Measurements from ENCODE around the gene ASS1. TPM values are rescaled to one million over a fixed set of nuclear protein-coding genes. Genes with fewer than 3 reads are reported as not detected.

ASS1 gene
- total RNA-seq, 1 experiment from 2014 or later = 5.8 TPM

- Histone ChIP-seq H3K9me3 (ENCODE audit: low read depth, low read length, poor library complexity, severe bottlenecking) (no peaks in the 10 kb centered on the region), H3K4me3 (ENCODE audit: low read depth, low read length, poor library complexity, severe bottlenecking) (no peak overlapping the region), H3K27me3 (replicated peaks; ENCODE audit: insufficient read depth, low read depth, low read length, poor library complexity) (peaks cover 14% of the 10 kb centered on the region), H3K27ac (ENCODE audit: low read depth, low read length, poor library complexity, severe bottlenecking) (no peak overlapping the region), H3K36me3 (ENCODE audit: insufficient read depth, low read length, poor library complexity, severe bottlenecking) (no peaks in the 10 kb centered on the region), H3K4me1 (ENCODE audit: insufficient read depth, low read length, poor library complexity, severe bottlenecking) (no peaks in the 10 kb centered on the region)
- DNase-seq (ENCODE audit: low spot score) = no peak
- BruUV-seq (replicated peaks) = no TSS peak
- CTCF ChIA-PET = no interaction called here
- TF ChIP-seq EZH2 (IDR thresholded peaks at IDR 0.05; ENCODE audit: borderline replicate concordance, low read depth, low read length, poor library complexity, severe bottlenecking) = no peak
- TF ChIP-seq CTCF (conservative IDR thresholded peaks at IDR 0.05; ENCODE audit: low read depth, low read length) = no peak
- intact Hi-C loops (cut with micrococcal nuclease; ENCODE audit: unreplicated experiment) = no loop called here
- POLR2A ChIA-PET (ENCODE audit: low non-redundant PET) = no interaction called here
Observed at GRCh38 chr9:130544364-130544763, 99.6 kb downstream of the ASS1 start.

GRCh38 chr9:130548103-130548502 is 103.3 kb downstream of the ASS1 start:
- CTCF ChIA-PET = no interaction called here
- H3K27me3 ChIP-seq (replicated peaks; ENCODE audit: insufficient read depth, low read depth, low read length, poor library complexity) = no peaks in the 10 kb centered on the region
- no TSS peak for BruUV-seq (replicated peaks)
- H3K4me3 ChIP-seq (ENCODE audit: low read depth, low read length, poor library complexity, severe bottlenecking) = no peak overlapping the region
- POLR2A ChIA-PET (ENCODE audit: low non-redundant PET) = no interaction called here
- intact Hi-C loops (cut with micrococcal nuclease; ENCODE audit: unreplicated experiment) = no loop called here
- no peak overlapping the region for H3K27ac ChIP-seq (ENCODE audit: low read depth, low read length, poor library complexity, severe bottlenecking)
- no peak for DNase-seq (ENCODE audit: low spot score)
- H3K36me3 ChIP-seq (ENCODE audit: insufficient read depth, low read length, poor library complexity, severe bottlenecking) = no peaks in the 10 kb centered on the region
- no peaks in the 10 kb centered on the region for H3K4me1 ChIP-seq (ENCODE audit: insufficient read depth, low read length, poor library complexity, severe bottlenecking)
- no peak for TF ChIP-seq CTCF (conservative IDR thresholded peaks at IDR 0.05; ENCODE audit: low read depth, low read length)
- no peak for TF ChIP-seq EZH2 (IDR thresholded peaks at IDR 0.05; ENCODE audit: borderline replicate concordance, low read depth, low read length, poor library complexity, severe bottlenecking)
- no peaks in the 10 kb centered on the region for H3K9me3 ChIP-seq (ENCODE audit: low read depth, low read length, poor library complexity, severe bottlenecking)

- DNase-seq (ENCODE audit: low spot score) = peak; percentile 30
- no TSS peak for BruUV-seq (replicated peaks)
- no peaks in the 10 kb centered on the region for H3K4me1 ChIP-seq (ENCODE audit: insufficient read depth, low read length, poor library complexity, severe bottlenecking)
- no peak overlapping the region for H3K4me3 ChIP-seq (ENCODE audit: low read depth, low read length, poor library complexity, severe bottlenecking)
- no peak for TF ChIP-seq EZH2 (IDR thresholded peaks at IDR 0.05; ENCODE audit: borderline replicate concordance, low read depth, low read length, poor library complexity, severe bottlenecking)
- TF ChIP-seq CTCF (conservative IDR thresholded peaks at IDR 0.05; ENCODE audit: low read depth, low read length) = no peak
- peaks cover 5% of the 10 kb centered on the region for H3K27me3 ChIP-seq (replicated peaks; ENCODE audit: insufficient read depth, low read depth, low read length, poor library complexity)
- intact Hi-C loops (cut with micrococcal nuclease; ENCODE audit: unreplicated experiment) = no loop called here
- ChIA-PET POLR2A (ENCODE audit: low non-redundant PET) (no interaction called here), CTCF (no interaction called here)
- no peaks in the 10 kb centered on the region for H3K9me3 ChIP-seq (ENCODE audit: low read depth, low read length, poor library complexity, severe bottlenecking)
- no peak overlapping the region for H3K27ac ChIP-seq (ENCODE audit: low read depth, low read length, poor library complexity, severe bottlenecking)
- no peaks in the 10 kb centered on the region for H3K36me3 ChIP-seq (ENCODE audit: insufficient read depth, low read length, poor library complexity, severe bottlenecking)
Observed at GRCh38 chr9:130549093-130549735, 104.5 kb downstream of the ASS1 start.

Other genes starting within 250 kb of the ASS1 start
- 0.22 and 0.28 TPM in 2 replicates for gene HMCN2, start 179.2 kb upstream of the ASS1 start, total RNA-seq (2021)
- gene FUBP3, start 134.6 kb downstream of the ASS1 start, total RNA-seq (2021) = 80.4 and 83.2 TPM in 2 replicates
- not detected in 2 replicates for gene PRDM12, start 219.6 kb downstream of the ASS1 start, total RNA-seq (2021)
- 107 and 109 TPM in 2 replicates for gene EXOSC2, start 248.8 kb downstream of the ASS1 start, total RNA-seq (2021)